ENCODE data around the gene CD200R1L. TPM values are rescaled to one million over a fixed set of nuclear protein-coding genes. Genes with fewer than 3 reads are reported as not detected.

The CD200R1L gene
- total and polyA plus RNA-seq, 10 donors = not detected

- intact Hi-C loops (cut with DNase I; ENCODE audit: low total_unique reads) = no loop called here
- no peak overlapping the region for H3K4me3 ChIP-seq
- no peaks in the 10 kb centered on the region for H3K27me3 ChIP-seq (replicated peaks in 1 of 7)
- no peak for TF ChIP-seq POLR2A (IDR thresholded peaks at IDR 0.05)
- TF ChIP-seq CTCF (IDR thresholded peaks at IDR 0.05 in 8 of 11, conservative IDR thresholded peaks at IDR 0.05 in 3 of 11) = no peak
- TF ChIP-seq POLR2AphosphoS5 (IDR thresholded peaks at IDR 0.05) = no peak
- 95 to 100% (median 100%) methylated on average over 2 of the region's 2 CpGs for WGBS, 5 donors
- no peaks in the 10 kb centered on the region for H3K36me3 ChIP-seq
- H3K27ac ChIP-seq = no peak overlapping the region
- no peak for DNase-seq
- H3K4me1 ChIP-seq = peaks cover 0 to 37% (median 25%) of the 10 kb centered on the region in 6 donors
- no peaks in the 10 kb centered on the region for H3K9me3 ChIP-seq
These were observed 75.7 kb downstream of the CD200R1L start for GRCh38 chr3:112770951-112771350.

GRCh38 chr3:112770032-112770626 lies 76.5 kb downstream of the CD200R1L start:
- Histone ChIP-seq H3K27ac (no peak overlapping the region), H3K4me1 (peaks cover 0 to 29% (median 19%) of the 10 kb centered on the region in 6 donors), H3K36me3 (no peaks in the 10 kb centered on the region), H3K4me3 (no peak overlapping the region), H3K27me3 (replicated peaks in 1 of 7) (no peaks in the 10 kb centered on the region), H3K9me3 (no peaks in the 10 kb centered on the region)
- intact Hi-C loops (cut with DNase I; ENCODE audit: low total_unique reads) = no loop called here
- no peak for TF ChIP-seq CTCF (IDR thresholded peaks at IDR 0.05 in 8 of 11, conservative IDR thresholded peaks at IDR 0.05 in 3 of 11)
- no peak for TF ChIP-seq POLR2AphosphoS5 (IDR thresholded peaks at IDR 0.05)
- no peak for TF ChIP-seq POLR2A (IDR thresholded peaks at IDR 0.05)
- WGBS, 5 donors = 83 to 91% (median 85%) methylated on average over 3 of the region's 3 CpGs
- no peak for DNase-seq

DNA sequence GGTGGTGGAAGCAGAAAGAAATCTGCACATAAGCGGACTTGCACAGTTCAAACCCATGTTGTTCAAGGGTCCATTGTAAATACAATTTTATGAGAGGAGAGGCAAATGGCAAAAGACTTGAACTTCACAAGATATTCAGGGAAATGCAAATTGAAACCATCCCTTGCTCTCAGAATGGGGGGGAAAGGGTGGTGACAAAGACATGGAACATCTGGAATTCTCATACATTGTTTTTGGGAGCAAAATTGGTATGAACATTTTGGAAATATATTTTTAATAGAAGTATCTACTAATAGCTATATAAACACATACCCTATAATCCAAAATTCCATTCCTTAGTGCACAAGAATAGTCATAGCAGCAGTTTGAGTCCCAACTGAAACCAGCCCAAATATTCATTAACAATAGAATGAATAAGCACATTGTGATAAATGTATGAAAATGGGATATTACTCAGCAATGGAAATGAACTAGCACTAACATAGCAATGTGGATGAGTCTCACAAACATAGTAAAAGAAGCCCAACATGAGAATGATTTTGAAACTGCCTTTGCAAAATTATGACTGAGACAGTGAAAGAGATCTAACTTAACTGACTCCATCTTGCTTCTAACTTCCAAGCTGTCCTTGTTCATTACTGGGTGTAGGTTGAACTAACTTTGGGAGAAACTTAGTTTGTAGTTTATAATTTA lies 77.2 kb downstream of the CD200R1L start:
- H3K27me3 ChIP-seq (replicated peaks in 1 of 7) = no peaks in the 10 kb centered on the region
- intact Hi-C loops (cut with DNase I; ENCODE audit: low total_unique reads) = no loop called here
- no peak overlapping the region for H3K4me3 ChIP-seq
- H3K4me1 ChIP-seq = peaks cover 0 to 22% (median 15%) of the 10 kb centered on the region in 6 donors
- DNase-seq = no peak
- TF ChIP-seq POLR2AphosphoS5 (IDR thresholded peaks at IDR 0.05) = no peak
- TF ChIP-seq POLR2A (IDR thresholded peaks at IDR 0.05) = no peak
- TF ChIP-seq CTCF (IDR thresholded peaks at IDR 0.05 in 8 of 11, conservative IDR thresholded peaks at IDR 0.05 in 3 of 11) = no peak
- 69 to 87% (median 81%) methylated on average over 1 of the region's 1 CpG for WGBS, 5 donors
- no peaks in the 10 kb centered on the region for H3K9me3 ChIP-seq
- H3K36me3 ChIP-seq = no peaks in the 10 kb centered on the region
- H3K27ac ChIP-seq = no peak overlapping the region

DNA sequence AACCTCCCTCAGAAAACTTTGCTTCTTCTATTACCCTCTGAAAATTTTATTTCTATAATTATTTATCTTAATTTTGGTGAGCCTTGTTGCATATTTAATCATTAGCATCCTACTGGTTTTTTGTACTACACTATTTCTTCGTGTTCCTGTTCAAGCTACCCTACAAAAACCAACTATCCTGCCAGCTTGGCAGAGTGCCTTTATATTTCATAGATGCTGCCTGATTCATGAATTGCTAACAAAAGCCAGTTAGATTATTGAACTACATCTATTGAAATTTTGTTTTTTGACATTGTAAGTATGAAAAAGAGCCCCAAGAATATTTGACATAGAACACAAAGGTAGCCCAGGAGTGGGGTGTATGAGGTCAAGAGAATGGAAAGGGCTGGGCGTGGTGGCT lies 78.9 kb downstream of the CD200R1L start:
- no peak overlapping the region for H3K4me3 ChIP-seq
- no peaks in the 10 kb centered on the region for H3K27me3 ChIP-seq (replicated peaks in 1 of 7)
- H3K27ac ChIP-seq = no peak overlapping the region
- peaks cover 0 to 10% (median 7%) of the 10 kb centered on the region in 6 donors for H3K4me1 ChIP-seq
- DNase-seq = no peak
- no peaks in the 10 kb centered on the region for H3K36me3 ChIP-seq
- H3K9me3 ChIP-seq = no peaks in the 10 kb centered on the region
- WGBS, 5 donors = 81 to 95% (median 86%) methylated on average over 2 of the region's 2 CpGs
- intact Hi-C loops (cut with DNase I; ENCODE audit: low total_unique reads) = no loop called here
- TF ChIP-seq POLR2A (IDR thresholded peaks at IDR 0.05) (no peak), POLR2AphosphoS5 (IDR thresholded peaks at IDR 0.05) (no peak), CTCF (IDR thresholded peaks at IDR 0.05 in 8 of 11, conservative IDR thresholded peaks at IDR 0.05 in 3 of 11) (no peak)

Measured in spleen (tissue), 11 donors.